Neural cell (in vitro differentiated cells): ENCODE results near the gene HNRNPLL. TPM values are rescaled to one million over a fixed set of nuclear protein-coding genes. Genes with fewer than 3 reads are reported as not detected.

Source experiments
- H2AFZ ChIP-seq: fragments of 200-600, 300-800 bp; sonication (generic), shearing (Covaris generic); 2 replicates; pipeline ENCODE4 v1.6.0; 2014; ENCODE audit warnings: low read depth, mild to moderate bottlenecking, antibody characterized with exemption, low read length, moderate library complexity
- H3F3A ChIP-seq: fragments of 200-600 bp; shearing (Covaris generic); 2 replicates; pipeline ENCODE4 v1.6.1; 2016; ENCODE audit warnings: mild to moderate bottlenecking, moderate library complexity, mixed read lengths, antibody characterized with exemption, low read length; ENCODE audit not compliant: insufficient read depth, poor library complexity, severe bottlenecking
- H3K27ac ChIP-seq: fragments of 200-600, 300-800 bp; sonication (generic), shearing (Covaris generic); 2 replicates; pipeline ENCODE4 v1.5.1; 2014; ENCODE audit warnings: mild to moderate bottlenecking, low read length, moderate library complexity
- H3K27me3 ChIP-seq: fragments of 300-800, 200-600 bp; sonication (generic), shearing (Covaris generic); 2 replicates; pipeline ENCODE4 v1.6.0; 2014; ENCODE audit warnings: mild to moderate bottlenecking, low read depth, low read length, moderate library complexity; ENCODE audit not compliant: insufficient read depth
- H3K36me3 ChIP-seq: fragments of 300-800, 200-600 bp; sonication (generic), shearing (Covaris generic); 2 replicates; pipeline ENCODE4 v1.5.1; 2014; ENCODE audit warnings: mild to moderate bottlenecking, antibody characterized with exemption, low read length, moderate library complexity; ENCODE audit not compliant: insufficient read depth
- H3K4me2 ChIP-seq: fragments of 300-800, 200-600 bp; sonication (generic), shearing (Covaris generic); 2 replicates; pipeline ENCODE4 v1.6.0; 2014; ENCODE audit warnings: mild to moderate bottlenecking, low read length
- H3K4me3 ChIP-seq: fragments of 300-800, 200-600 bp; sonication (generic), shearing (Covaris generic); 2 replicates; pipeline ENCODE4 v1.5.1; 2014; ENCODE audit warnings: mild to moderate bottlenecking, low read length, moderate library complexity
- H3K79me2 ChIP-seq: fragments of 200-600 bp; shearing (Covaris generic); replicated peaks from 2 replicates; pipeline ENCODE4 v1.6.0; 2014; ENCODE audit warnings: mild to moderate bottlenecking, low read length, moderate library complexity; ENCODE audit not compliant: insufficient read depth
- H3K9ac ChIP-seq: fragments of 300-800, 200-600 bp; sonication (generic), shearing (Covaris generic); 2 replicates; pipeline ENCODE4 v1.6.1; 2016; ENCODE audit warnings: mild to moderate bottlenecking, low read length, mixed read lengths
- H3K9me2 ChIP-seq: fragments of 200-600 bp; shearing (Covaris generic); 2 replicates; pipeline ENCODE4 v1.6.1; 2016; ENCODE audit warnings: mild to moderate bottlenecking, low read length, mixed read lengths; ENCODE audit not compliant: insufficient read depth
- H3K9me3 ChIP-seq: fragments of 200-600, 300-800 bp; sonication (generic), shearing (Covaris generic); 2 replicates; pipeline ENCODE4 v1.6.1; 2016; ENCODE audit warnings: mild to moderate bottlenecking, mixed run types, low read length, moderate library complexity, mixed read lengths
- H4K20me1 ChIP-seq: fragments of 200-600 bp; shearing (Covaris generic); 2 replicates; pipeline ENCODE4 v1.6.1; 2016; ENCODE audit warnings: mild to moderate bottlenecking, mixed run types; ENCODE audit not compliant: insufficient read depth
- EP300 ChIP-seq: fragments of 450-650 bp; conservative IDR thresholded peaks from 2 replicates; pipeline ENCODE4 v1.6.1; 2014; ENCODE audit warnings: antibody characterized with exemption, mild to moderate bottlenecking, moderate library complexity; ENCODE audit not compliant: poor library complexity, severe bottlenecking
- EZH2 ChIP-seq: fragments of 200-600, 300-800 bp; shearing (Covaris generic), sonication (generic); IDR thresholded peaks from 2 replicates; pipeline ENCODE4 v1.6.1; 2014; ENCODE audit warnings: antibody characterized with exemption, low read length, borderline replicate concordance, mild to moderate bottlenecking; ENCODE audit not compliant: insufficient read depth, poor library complexity, severe bottlenecking
- MXI1 ChIP-seq: fragments of 450-650 bp; conservative IDR thresholded peaks from 2 replicates; pipeline ENCODE4 v1.6.1; 2014; ENCODE audit warnings: antibody characterized with exemption, mild to moderate bottlenecking; ENCODE audit not compliant: poor library complexity, severe bottlenecking
- POLR2AphosphoS5 ChIP-seq: IDR thresholded peaks from 2 replicates; pipeline ENCODE4 v1.6.1; 2012
- RAD21 ChIP-seq: fragments of 450-650 bp; conservative IDR thresholded peaks from 2 replicates; pipeline ENCODE4 v1.6.1; 2014; ENCODE audit warnings: antibody characterized with exemption, mild to moderate bottlenecking, moderate library complexity
- SMC3 ChIP-seq: fragments of 450-650 bp; conservative IDR thresholded peaks from 2 replicates; pipeline ENCODE4 v1.6.1; 2014; ENCODE audit warnings: antibody characterized with exemption, mild to moderate bottlenecking, moderate library complexity; ENCODE audit not compliant: poor library complexity
- TAF1 ChIP-seq: IDR thresholded peaks from 2 replicates; pipeline ENCODE4 v1.6.1; 2012; ENCODE audit warnings: low read depth
- polyA plus RNA-seq: library from polyadenylated mRNA; depleted of rRNA; stranded (reverse); fragments of >200 nt; gene quantifications from 2 replicates; pipeline ENCODE4 v1.2.3, GENCODE V29; 2014
- TF ChIP-seq, protein P1 (sequence below): fragments of 450-650 bp; IDR thresholded peaks from 2 replicates; pipeline ENCODE4 v1.5.1; 2014; ENCODE audit warnings: antibody characterized with exemption, mild to moderate bottlenecking, moderate library complexity; ENCODE audit not compliant: poor library complexity, severe bottlenecking
- TF ChIP-seq, protein P2 (sequence below): IDR thresholded peaks from 2 replicates; pipeline ENCODE4 v1.6.1; 2012; ENCODE audit warnings: borderline replicate concordance

The HNRNPLL gene
- polyA plus RNA-seq, 1 donor from 2014 or later: 63.5 TPM

DNA sequence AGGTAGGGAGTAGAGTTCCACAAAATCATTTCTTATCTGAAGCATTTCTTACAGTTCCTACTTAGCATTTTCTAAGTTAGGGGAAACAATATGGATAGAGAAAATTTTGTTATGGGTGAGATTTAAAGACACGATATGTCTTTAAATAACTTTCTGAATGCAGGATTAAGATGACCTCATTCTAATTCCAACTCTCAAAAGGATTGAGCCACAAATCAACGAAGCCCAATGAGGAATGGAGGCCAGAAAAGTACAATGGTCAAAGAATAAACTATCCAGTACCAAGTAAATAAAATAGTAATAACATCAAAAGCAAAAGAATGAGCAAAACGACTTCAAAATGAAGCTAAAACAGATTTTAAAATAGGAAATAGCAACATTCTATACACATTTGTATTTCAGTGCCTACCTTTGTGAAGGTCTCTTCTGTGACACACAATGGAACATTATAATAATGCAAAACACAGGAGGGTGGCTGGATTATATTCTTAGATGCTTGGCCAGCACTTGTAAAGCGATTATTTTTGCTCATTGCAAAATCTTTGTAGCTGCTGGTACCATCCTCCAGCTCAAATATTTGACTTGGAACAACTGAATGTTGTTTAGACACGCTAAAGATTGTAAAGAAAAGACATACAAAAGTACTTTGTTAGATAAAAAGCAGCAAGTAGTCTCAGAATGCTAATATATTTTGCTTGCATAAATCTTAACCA is 33.8 kb downstream of the HNRNPLL start:
- Histone ChIP-seq H2AFZ (no peak overlapping the region), H3F3A (no peaks in the 10 kb centered on the region), H4K20me1 (no peaks in the 10 kb centered on the region), H3K9me3 (no peaks in the 10 kb centered on the region), H3K27ac (no peak overlapping the region), H3K79me2 (no peaks in the 10 kb centered on the region), H3K36me3 (peaks cover 14% of the 10 kb centered on the region), H3K9me2 (no peaks in the 10 kb centered on the region), H3K9ac (no peak overlapping the region), H3K4me3 (no peak overlapping the region), H3K4me2 (no peak overlapping the region), H3K27me3 (no peaks in the 10 kb centered on the region)
- TF ChIP-seq, protein P1, sequence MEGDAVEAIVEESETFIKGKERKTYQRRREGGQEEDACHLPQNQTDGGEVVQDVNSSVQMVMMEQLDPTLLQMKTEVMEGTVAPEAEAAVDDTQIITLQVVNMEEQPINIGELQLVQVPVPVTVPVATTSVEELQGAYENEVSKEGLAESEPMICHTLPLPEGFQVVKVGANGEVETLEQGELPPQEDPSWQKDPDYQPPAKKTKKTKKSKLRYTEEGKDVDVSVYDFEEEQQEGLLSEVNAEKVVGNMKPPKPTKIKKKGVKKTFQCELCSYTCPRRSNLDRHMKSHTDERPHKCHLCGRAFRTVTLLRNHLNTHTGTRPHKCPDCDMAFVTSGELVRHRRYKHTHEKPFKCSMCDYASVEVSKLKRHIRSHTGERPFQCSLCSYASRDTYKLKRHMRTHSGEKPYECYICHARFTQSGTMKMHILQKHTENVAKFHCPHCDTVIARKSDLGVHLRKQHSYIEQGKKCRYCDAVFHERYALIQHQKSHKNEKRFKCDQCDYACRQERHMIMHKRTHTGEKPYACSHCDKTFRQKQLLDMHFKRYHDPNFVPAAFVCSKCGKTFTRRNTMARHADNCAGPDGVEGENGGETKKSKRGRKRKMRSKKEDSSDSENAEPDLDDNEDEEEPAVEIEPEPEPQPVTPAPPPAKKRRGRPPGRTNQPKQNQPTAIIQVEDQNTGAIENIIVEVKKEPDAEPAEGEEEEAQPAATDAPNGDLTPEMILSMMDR: no peak
- TF ChIP-seq EZH2 (no peak), MXI1 (no peak), TAF1 (no peak), POLR2AphosphoS5 (no peak), SMC3 (no peak), RAD21 (no peak), EP300 (no peak)
- TF ChIP-seq, protein P2, sequence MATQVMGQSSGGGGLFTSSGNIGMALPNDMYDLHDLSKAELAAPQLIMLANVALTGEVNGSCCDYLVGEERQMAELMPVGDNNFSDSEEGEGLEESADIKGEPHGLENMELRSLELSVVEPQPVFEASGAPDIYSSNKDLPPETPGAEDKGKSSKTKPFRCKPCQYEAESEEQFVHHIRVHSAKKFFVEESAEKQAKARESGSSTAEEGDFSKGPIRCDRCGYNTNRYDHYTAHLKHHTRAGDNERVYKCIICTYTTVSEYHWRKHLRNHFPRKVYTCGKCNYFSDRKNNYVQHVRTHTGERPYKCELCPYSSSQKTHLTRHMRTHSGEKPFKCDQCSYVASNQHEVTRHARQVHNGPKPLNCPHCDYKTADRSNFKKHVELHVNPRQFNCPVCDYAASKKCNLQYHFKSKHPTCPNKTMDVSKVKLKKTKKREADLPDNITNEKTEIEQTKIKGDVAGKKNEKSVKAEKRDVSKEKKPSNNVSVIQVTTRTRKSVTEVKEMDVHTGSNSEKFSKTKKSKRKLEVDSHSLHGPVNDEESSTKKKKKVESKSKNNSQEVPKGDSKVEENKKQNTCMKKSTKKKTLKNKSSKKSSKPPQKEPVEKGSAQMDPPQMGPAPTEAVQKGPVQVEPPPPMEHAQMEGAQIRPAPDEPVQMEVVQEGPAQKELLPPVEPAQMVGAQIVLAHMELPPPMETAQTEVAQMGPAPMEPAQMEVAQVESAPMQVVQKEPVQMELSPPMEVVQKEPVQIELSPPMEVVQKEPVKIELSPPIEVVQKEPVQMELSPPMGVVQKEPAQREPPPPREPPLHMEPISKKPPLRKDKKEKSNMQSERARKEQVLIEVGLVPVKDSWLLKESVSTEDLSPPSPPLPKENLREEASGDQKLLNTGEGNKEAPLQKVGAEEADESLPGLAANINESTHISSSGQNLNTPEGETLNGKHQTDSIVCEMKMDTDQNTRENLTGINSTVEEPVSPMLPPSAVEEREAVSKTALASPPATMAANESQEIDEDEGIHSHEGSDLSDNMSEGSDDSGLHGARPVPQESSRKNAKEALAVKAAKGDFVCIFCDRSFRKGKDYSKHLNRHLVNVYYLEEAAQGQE: no peak

DNA sequence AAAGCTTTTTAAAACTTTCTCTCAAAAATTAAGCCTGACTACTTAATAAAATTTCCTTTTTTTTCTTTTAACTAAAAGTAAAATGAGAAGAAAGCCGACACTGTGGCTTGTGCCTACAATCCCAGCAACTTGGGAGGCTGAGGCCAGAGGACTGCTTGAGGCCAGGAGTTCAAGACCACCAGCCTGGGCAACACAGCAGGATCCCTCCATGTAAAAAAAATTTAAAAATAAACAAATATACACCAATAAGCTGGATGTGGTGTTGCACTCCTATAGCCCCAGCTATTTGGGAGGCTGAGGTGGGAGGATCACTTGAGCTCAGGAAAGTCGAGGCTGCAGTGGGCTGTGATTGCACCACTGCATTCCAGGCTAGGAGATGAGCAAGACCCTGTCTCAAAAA is 37.4 kb downstream of the HNRNPLL start:
- Histone ChIP-seq H3K4me2 (no peak overlapping the region), H3K79me2 (no peaks in the 10 kb centered on the region), H3K9ac (no peak overlapping the region), H3K4me3 (no peak overlapping the region), H2AFZ (no peak overlapping the region), H3K36me3 (peaks cover 8% of the 10 kb centered on the region), H3K9me3 (no peaks in the 10 kb centered on the region), H3K27me3 (no peaks in the 10 kb centered on the region), H3F3A (no peaks in the 10 kb centered on the region), H3K9me2 (no peaks in the 10 kb centered on the region), H3K27ac (no peak overlapping the region), H4K20me1 (no peaks in the 10 kb centered on the region)
- TF ChIP-seq TAF1 (no peak), EP300 (no peak), SMC3 (no peak), POLR2AphosphoS5 (no peak), EZH2 (no peak), RAD21 (no peak), MXI1 (no peak)
- TF ChIP-seq, protein P1: no peak
- TF ChIP-seq, protein P2: no peak
